GM20000 (cell line): ENCODE results near the gene FAM9C.
A peak's percentile ranks its signal among the peaks of the same experiment; 100 is the strongest.
"Not testable (repeated sequence)": the region's sequence is repeated elsewhere in the genome, so short reads cannot be mapped to it uniquely, and the experiment has no call there.

Experiments
- DNase-seq: peaks from one replicate; pipeline ENCODE4 v3.0.0; 2012; ENCODE audit warnings: low spot score
- TF ChIP-seq, protein P1 (sequence below): IDR thresholded peaks from 2 replicates; pipeline ENCODE4 v1.5.1; 2012; ENCODE audit warnings: mild to moderate bottlenecking, control low read depth; ENCODE audit errors: extremely low read depth, missing control alignments

The FAM9C gene

DNA sequence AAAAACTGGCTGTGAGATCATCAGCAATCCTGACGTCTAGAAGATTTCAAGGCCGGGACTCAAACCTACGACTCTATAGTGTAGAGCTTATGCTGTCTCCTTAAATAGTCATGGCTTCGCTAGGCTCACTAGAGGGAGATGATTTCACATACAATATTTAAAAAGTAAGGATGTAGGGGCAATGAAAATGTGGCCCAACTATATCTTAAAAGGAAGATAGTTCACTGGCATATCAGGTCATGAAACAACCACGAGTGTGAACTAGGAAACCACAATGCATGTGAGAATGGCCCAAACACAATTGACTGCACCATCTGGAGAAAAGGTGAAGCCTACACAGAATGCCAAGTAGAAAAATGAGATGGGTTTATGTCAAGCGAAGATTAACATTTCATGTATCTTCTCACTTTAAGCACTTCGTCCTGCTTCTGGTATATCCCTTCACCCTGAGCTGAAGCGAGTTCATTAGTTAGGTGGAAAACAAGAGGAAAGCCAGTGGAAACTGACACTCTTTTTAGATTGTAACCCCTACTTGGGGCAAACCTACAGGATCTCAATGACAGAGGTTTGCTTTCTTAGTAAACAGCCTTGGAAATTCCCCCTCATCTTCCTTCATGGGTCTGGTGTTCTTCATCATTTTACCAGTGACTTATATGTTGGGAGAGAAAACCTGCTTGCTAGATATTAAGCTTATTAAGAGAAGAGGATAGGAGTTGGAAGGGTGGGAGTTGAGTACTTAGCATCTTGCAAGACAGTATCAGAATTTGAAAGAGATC is 17.4 kb downstream of the FAM9C start:
- no peak for DNase-seq
- TF ChIP-seq, protein P1, sequence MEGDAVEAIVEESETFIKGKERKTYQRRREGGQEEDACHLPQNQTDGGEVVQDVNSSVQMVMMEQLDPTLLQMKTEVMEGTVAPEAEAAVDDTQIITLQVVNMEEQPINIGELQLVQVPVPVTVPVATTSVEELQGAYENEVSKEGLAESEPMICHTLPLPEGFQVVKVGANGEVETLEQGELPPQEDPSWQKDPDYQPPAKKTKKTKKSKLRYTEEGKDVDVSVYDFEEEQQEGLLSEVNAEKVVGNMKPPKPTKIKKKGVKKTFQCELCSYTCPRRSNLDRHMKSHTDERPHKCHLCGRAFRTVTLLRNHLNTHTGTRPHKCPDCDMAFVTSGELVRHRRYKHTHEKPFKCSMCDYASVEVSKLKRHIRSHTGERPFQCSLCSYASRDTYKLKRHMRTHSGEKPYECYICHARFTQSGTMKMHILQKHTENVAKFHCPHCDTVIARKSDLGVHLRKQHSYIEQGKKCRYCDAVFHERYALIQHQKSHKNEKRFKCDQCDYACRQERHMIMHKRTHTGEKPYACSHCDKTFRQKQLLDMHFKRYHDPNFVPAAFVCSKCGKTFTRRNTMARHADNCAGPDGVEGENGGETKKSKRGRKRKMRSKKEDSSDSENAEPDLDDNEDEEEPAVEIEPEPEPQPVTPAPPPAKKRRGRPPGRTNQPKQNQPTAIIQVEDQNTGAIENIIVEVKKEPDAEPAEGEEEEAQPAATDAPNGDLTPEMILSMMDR: no peak

DNA sequence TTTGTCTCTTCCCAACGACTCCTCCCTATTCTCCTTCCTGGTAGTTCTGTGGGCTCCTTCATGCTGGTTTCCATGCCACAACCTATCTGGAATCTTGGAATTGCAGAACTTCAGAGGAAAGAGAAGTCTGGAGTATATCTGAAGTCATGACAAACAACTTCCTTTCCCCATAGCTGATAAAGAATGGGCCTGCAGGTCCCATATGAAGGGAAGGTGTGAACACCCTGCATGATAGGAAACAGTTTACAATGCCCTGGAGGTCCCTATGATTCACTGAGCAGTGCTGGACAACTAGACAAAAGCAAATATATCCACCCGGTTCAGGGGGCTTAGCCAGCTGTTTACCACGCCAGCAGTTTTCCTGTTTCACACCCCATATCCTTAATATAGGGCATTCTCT is 19.4 kb downstream of the FAM9C start:
- TF ChIP-seq, protein P1: no peak
- no peak for DNase-seq

DNA sequence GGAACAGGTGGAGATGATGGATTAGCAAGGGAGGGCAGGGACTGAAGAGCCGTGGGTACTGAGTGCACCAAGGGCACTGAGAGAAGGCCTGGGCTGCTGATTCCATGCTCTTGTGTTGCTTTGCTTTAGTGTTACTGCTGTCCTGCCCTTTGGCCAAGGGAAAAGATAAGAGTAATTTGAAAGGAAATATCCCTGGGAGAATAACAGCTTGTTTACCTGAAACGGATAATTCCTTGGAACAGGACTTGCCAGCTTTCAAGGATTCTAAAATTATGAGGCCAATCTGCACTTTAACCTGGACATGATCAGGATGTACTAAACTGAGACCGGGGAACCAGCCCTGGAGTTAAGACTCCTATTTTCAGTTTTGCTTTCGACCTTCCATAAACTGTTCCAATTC is 20.4 kb downstream of the FAM9C start:
- TF ChIP-seq, protein P1: no peak
- no peak for DNase-seq

DNA sequence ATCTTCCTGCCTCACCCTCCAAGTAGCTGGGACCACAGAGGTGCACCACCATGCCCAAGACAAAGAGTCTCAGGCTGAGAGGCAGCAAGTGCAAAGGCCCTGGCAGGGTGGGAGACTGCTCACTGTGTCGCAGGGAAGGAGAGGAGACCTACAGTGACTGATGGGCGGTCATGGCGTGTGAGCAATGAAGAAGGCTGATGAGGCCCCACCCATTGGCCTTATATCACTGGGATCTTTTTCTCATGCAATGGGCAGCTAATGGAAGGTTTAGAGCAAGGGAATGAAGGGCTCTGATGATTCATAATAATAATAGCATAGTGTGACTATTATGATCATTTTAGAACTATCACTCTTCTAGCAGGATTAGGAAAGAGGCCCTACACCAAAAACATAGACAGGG is 20.9 kb downstream of the FAM9C start:
- TF ChIP-seq, protein P1: no peak

DNA sequence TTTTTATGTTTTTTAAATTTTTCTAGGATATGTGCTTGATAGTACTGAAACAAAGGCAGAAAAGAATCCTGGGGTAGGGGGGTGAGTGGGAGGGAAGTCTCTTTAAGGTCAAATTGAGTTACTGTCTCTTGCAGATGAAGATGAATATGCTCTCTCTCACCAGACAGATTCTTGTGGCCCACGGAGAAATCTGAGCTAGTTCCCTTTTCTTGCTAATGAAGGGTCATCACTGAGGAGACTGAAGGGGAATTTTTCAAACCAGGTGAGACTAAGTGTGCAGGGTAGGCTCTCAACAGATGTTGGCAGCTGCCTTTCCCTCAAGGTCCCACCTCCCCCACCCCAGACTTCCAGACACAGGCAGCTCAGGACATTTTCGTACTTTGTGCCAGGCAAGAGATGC is 21.5 kb downstream of the FAM9C start:
- DNase-seq: peak; percentile 32
- TF ChIP-seq, protein P1: no peak

More for the DNA sequence above, 20.9 kb downstream of the FAM9C start:
- DNase-seq: no peak

DNA sequence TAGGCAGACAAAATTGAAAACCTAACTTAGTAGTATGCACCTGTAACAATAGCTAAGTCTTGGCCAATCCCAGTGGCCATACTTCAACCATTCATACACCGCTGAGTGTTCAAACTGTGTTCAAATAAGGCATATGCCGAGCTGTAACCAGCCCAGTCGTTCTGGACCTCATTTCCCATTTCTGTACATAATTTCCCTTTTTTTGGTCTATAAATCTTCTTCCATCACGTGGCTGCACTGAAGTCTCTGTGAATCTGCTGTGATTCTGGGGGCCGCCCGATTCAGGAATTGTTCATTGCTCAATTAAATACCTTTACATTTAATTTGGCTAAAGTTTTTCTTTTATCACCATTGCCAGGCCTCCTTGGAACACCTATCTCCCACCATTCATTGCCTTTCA is 27.7 kb downstream of the FAM9C start:
- DNase-seq: not testable (repeated sequence)

DNA sequence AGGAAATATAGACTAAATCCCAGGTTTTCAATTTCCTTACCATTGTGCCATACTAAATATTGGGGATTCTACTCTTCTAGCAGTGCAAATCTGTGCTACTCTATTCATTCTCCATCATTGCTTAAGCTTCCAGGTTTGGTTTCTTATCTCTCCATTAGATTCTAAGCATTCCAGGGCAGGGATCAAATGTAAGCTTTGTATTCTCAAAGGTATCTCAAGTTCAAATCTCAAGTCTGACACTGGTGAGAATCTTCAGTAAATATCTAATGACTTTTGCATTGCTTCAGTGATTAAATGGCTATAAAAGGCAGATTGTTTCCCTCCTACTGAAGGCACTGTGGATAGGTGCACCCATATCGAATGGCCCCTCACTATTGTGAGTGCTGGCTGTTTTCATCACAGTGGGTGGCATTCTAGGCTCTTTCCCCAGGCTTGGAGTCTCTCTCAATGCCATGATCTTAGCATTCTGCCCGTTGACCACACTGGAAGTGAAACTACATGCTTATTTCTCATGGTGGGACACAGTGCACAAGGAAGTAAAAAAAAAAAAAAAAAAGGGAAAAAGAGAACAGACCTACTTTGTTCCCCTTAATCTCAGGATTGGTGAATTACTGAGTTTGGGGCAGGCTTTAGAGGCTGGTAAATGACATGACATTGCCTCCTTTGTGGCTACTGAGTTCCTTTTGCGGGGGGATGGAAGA is 28.7 kb downstream of the FAM9C start:
- no peak for DNase-seq
- TF ChIP-seq, protein P1: no peak
